WERI-Rb-1 (cell line): Measurements from ENCODE around the gene OR11A1.

Experiments
- DNase-seq: peaks from one replicate; pipeline ENCODE4 v3.0.0-alpha.2; 2020
- H3K27ac ChIP-seq: fragments of 250-450 bp; sonication (Bioruptor Pico); 2 replicates; pipeline ENCODE4 v1.5.1; 2020; ENCODE audit warnings: mild to moderate bottlenecking, moderate library complexity
- H3K27me3 ChIP-seq: fragments of 250-450 bp; sonication (Bioruptor Pico); 2 replicates; pipeline ENCODE4 v1.5.1; 2021; ENCODE audit warnings: mild to moderate bottlenecking, low read depth, moderate library complexity; ENCODE audit not compliant: insufficient read depth, severe bottlenecking
- H3K36me3 ChIP-seq: fragments of 250-450 bp; sonication (Bioruptor Pico); 2 replicates; pipeline ENCODE4 v1.5.1; 2020; ENCODE audit warnings: mild to moderate bottlenecking, moderate library complexity
- H3K4me3 ChIP-seq: 2 replicates; pipeline ENCODE4 v1.5.1; 2011; ENCODE audit warnings: low read depth, mild to moderate bottlenecking, control low read depth, low read length
- H3K9me3 ChIP-seq: fragments of 250-450 bp; sonication (Bioruptor Pico); 2 replicates; pipeline ENCODE4 v1.5.1; 2021; ENCODE audit warnings: mild to moderate bottlenecking, moderate library complexity; ENCODE audit not compliant: severe bottlenecking
- CTCF ChIP-seq: IDR thresholded peaks from 2 replicates; pipeline ENCODE4 v1.5.1; 2011; ENCODE audit warnings: low read depth, mild to moderate bottlenecking, control low read depth, inconsistent platforms, low read length

The OR11A1 gene

GRCh38 chr6:29456971-29457370, at the start of gene OR11A1, which contains the start of gene OR2H1:
Gene OR11A1, minus strand, starts transcription at chr6:29457071. Its CDS starts 29,430 bp downstream, at chr6:29427641.
Gene OR2H1, plus strand, starts transcription at chr6:29457155. Its CDS starts 4,615 bp downstream, at chr6:29461770.
- Histone ChIP-seq H3K4me3 (no peak within 1 kb of the TSS), H3K36me3 (no peaks in the 10 kb centered on the region), H3K27ac (no peak within 1 kb of the TSS), H3K9me3 (no peaks in the 10 kb centered on the region), H3K27me3 (no peaks in the 10 kb centered on the region)
- no peak for TF ChIP-seq CTCF
- DNase-seq, result no peak

GRCh38 chr6:29506446-29507067, 49.7 kb upstream of the OR11A1 start:
- Histone ChIP-seq H3K9me3 (no peaks in the 10 kb centered on the region), H3K27ac (no peak overlapping the region), H3K27me3 (peaks cover 5% of the 10 kb centered on the region), H3K36me3 (no peaks in the 10 kb centered on the region), H3K4me3 (no peak overlapping the region)
- TF ChIP-seq CTCF, result no peak
- DNase-seq, result no peak

GRCh38 chr6:29505808-29506207, 48.9 kb upstream of the OR11A1 start:
- Histone ChIP-seq H3K27ac (no peak overlapping the region), H3K27me3 (peaks cover 5% of the 10 kb centered on the region)
- no peak for TF ChIP-seq CTCF

GRCh38 chr6:29504961-29505360, 48.1 kb upstream of the OR11A1 start:
- no peak for TF ChIP-seq CTCF
- Histone ChIP-seq H3K9me3 (no peaks in the 10 kb centered on the region), H3K4me3 (no peak overlapping the region), H3K27ac (no peak overlapping the region), H3K27me3 (peaks cover 5% of the 10 kb centered on the region), H3K36me3 (no peaks in the 10 kb centered on the region)
- DNase-seq, result no peak

More at GRCh38 chr6:29505808-29506207, 48.9 kb upstream of the OR11A1 start:
- H3K9me3 ChIP-seq, result no peaks in the 10 kb centered on the region
- H3K36me3 ChIP-seq, result no peaks in the 10 kb centered on the region
- no peak for DNase-seq
- no peak overlapping the region for H3K4me3 ChIP-seq

- no peaks in the 10 kb centered on the region for H3K9me3 ChIP-seq
- H3K27me3 ChIP-seq, result peaks cover 5% of the 10 kb centered on the region
- no peak overlapping the region for H3K4me3 ChIP-seq
- DNase-seq, result no peak
- H3K27ac ChIP-seq, result no peak overlapping the region
- no peak for TF ChIP-seq CTCF
- no peaks in the 10 kb centered on the region for H3K36me3 ChIP-seq
These were observed 45.7 kb upstream of the OR11A1 start for GRCh38 chr6:29502597-29502996.

- no peak for TF ChIP-seq CTCF
- no peaks in the 10 kb centered on the region for H3K36me3 ChIP-seq
- no peaks in the 10 kb centered on the region for H3K9me3 ChIP-seq
- H3K27me3 ChIP-seq, result peaks cover 1% of the 10 kb centered on the region
- H3K27ac ChIP-seq, result no peak overlapping the region
- no peak overlapping the region for H3K4me3 ChIP-seq
- DNase-seq, result no peak
These were observed 45.3 kb upstream of the OR11A1 start for GRCh38 chr6:29502181-29502580.
